Stimulated activated CD4-positive, alpha-beta T cell treated with anti-CD3 and anti-CD28 coated beads, Interleukin-4, amount 100 ng/mL, for 24 hours (primary cell): ENCODE data around the gene GABPB1.

Experiments used
- DNase-seq: peaks from one replicate; pipeline ENCODE4 v3.0.0-alpha.2; 2020

Gene GABPB1

GRCh38 chr15:50275091-50275490 lies 79.9 kb downstream of the GABPB1 start:
- DNase-seq = no peak

- no peak for DNase-seq
Measured at GRCh38 chr15:50267577-50267976, 87.4 kb downstream of the GABPB1 start.

- DNase-seq = no peak
Measured at GRCh38 chr15:50265620-50266019, 89.4 kb downstream of the GABPB1 start, which contains the start of gene HDC. Gene HDC (minus strand): TSS chr15:50265726. CDS start chr15:50265623, 103 bp downstream.

GRCh38 chr15:50262533-50262932 lies 92.5 kb downstream of the GABPB1 start:
- DNase-seq = peak; percentile 46

GRCh38 chr15:50261981-50262380 lies 93.0 kb downstream of the GABPB1 start:
- DNase-seq = no peak

- no peak for DNase-seq
Measured at GRCh38 chr15:50260969-50261496, 94.0 kb downstream of the GABPB1 start.

- no peak for DNase-seq
Measured at GRCh38 chr15:50259276-50259675, 95.7 kb downstream of the GABPB1 start.

GRCh38 chr15:50257924-50258323 lies 97.1 kb downstream of the GABPB1 start:
- no peak for DNase-seq

- DNase-seq = no peak
Measured at GRCh38 chr15:50257332-50257731, 97.7 kb downstream of the GABPB1 start.

- no peak for DNase-seq
Measured at GRCh38 chr15:50256188-50257041, 98.6 kb downstream of the GABPB1 start.

- no peak for DNase-seq
Measured at GRCh38 chr15:50252556-50252955, 102.4 kb downstream of the GABPB1 start.

GRCh38 chr15:50251638-50252182 lies 103.3 kb downstream of the GABPB1 start:
- no peak for DNase-seq

GRCh38 chr15:50250760-50251394 lies 104.1 kb downstream of the GABPB1 start:
- DNase-seq = no peak

GRCh38 chr15:50249704-50250103 lies 105.3 kb downstream of the GABPB1 start:
- DNase-seq = no peak

- no peak for DNase-seq
Measured at GRCh38 chr15:50248994-50249582, 105.9 kb downstream of the GABPB1 start.

GRCh38 chr15:50247819-50248655 lies 107.0 kb downstream of the GABPB1 start:
- peak; percentile 52 for DNase-seq

GRCh38 chr15:50246631-50247030 lies 108.4 kb downstream of the GABPB1 start:
- no peak for DNase-seq

- DNase-seq = no peak
Measured at GRCh38 chr15:50244959-50245624, 109.9 kb downstream of the GABPB1 start.

- DNase-seq = no peak
Measured at GRCh38 chr15:50244153-50244552, 110.8 kb downstream of the GABPB1 start.

- DNase-seq = no peak
Measured at GRCh38 chr15:50241684-50242450, 113.1 kb downstream of the GABPB1 start.

- DNase-seq = no peak
Measured at GRCh38 chr15:50238255-50238654, 116.7 kb downstream of the GABPB1 start.
